Keratinocyte (primary cell): ENCODE results near the gene ATAD2B.

Source experiments
- EZH2 ChIP-seq: IDR thresholded peaks from one replicate; pipeline ENCODE4 v1.6.1; 2012; ENCODE audit warnings: inconsistent platforms, mild to moderate bottlenecking, low read length, moderate library complexity
- TF ChIP-seq, protein P1 (sequence below), 3 experiments: IDR thresholded peaks in 1 of 3; conservative IDR thresholded peaks in 1 of 3; optimal IDR thresholded peaks in 1 of 3; 2 replicates in 2 of 3; 3 replicates in 1 of 3; pipeline versions ENCODE3 to v1.5.1; 2011; ENCODE audit warnings: low read length in 3 of 3, mild to moderate bottlenecking in 3 of 3, moderate library complexity in 2 of 3, control low read depth in 1 of 3, inconsistent platforms in 1 of 3; ENCODE audit not compliant: insufficient read depth in 2 of 3; ENCODE audit errors: extremely low read depth in 1 of 3

GRCh38 chr2:23904692-23905091 is 22.2 kb downstream of the ATAD2B start:
- TF ChIP-seq, protein P1, sequence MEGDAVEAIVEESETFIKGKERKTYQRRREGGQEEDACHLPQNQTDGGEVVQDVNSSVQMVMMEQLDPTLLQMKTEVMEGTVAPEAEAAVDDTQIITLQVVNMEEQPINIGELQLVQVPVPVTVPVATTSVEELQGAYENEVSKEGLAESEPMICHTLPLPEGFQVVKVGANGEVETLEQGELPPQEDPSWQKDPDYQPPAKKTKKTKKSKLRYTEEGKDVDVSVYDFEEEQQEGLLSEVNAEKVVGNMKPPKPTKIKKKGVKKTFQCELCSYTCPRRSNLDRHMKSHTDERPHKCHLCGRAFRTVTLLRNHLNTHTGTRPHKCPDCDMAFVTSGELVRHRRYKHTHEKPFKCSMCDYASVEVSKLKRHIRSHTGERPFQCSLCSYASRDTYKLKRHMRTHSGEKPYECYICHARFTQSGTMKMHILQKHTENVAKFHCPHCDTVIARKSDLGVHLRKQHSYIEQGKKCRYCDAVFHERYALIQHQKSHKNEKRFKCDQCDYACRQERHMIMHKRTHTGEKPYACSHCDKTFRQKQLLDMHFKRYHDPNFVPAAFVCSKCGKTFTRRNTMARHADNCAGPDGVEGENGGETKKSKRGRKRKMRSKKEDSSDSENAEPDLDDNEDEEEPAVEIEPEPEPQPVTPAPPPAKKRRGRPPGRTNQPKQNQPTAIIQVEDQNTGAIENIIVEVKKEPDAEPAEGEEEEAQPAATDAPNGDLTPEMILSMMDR (optimal IDR thresholded peaks at IDR 0.05 in 1 of 3, IDR thresholded peaks at IDR 0.05 in 1 of 3, conservative IDR thresholded peaks at IDR 0.05 in 1 of 3; ENCODE audit: extremely low read depth in 1 of 3, insufficient read depth in 2 of 3, low read length in 3 of 3) = no peak
- no peak for TF ChIP-seq EZH2
